Measurements from ENCODE around the gene PSMD2. TPM values are rescaled to one million over a fixed set of nuclear protein-coding genes. Genes with fewer than 3 reads are reported as not detected.

PSMD2 gene
- polyA plus RNA-seq, 1 donor from 2014 or later, result 319 TPM

GRCh38 chr3:184275381-184275701, 23.7 kb upstream of the PSMD2 start:
- H3K27ac ChIP-seq (ENCODE audit: low read length), result no peak overlapping the region
- H3K79me2 ChIP-seq (replicated peaks; ENCODE audit: insufficient read depth, low read length), result no peaks in the 10 kb centered on the region
- H3K4me3 ChIP-seq (ENCODE audit: low read length), result no peak overlapping the region
- H3K9me2 ChIP-seq (ENCODE audit: insufficient read depth, low read length), result no peaks in the 10 kb centered on the region
- H3K36me3 ChIP-seq (ENCODE audit: insufficient read depth, low read length), result no peaks in the 10 kb centered on the region
- no peak overlapping the region for H2AFZ ChIP-seq (ENCODE audit: low read depth, low read length)
- peaks cover 42% of the 10 kb centered on the region for H3K27me3 ChIP-seq (ENCODE audit: insufficient read depth, low read depth, low read length)
- H3K4me2 ChIP-seq (ENCODE audit: low read length), result no peak overlapping the region
- H4K20me1 ChIP-seq (ENCODE audit: insufficient read depth), result no peaks in the 10 kb centered on the region
- no peaks in the 10 kb centered on the region for H3F3A ChIP-seq (ENCODE audit: insufficient read depth, low read length, poor library complexity, severe bottlenecking)
- no peak overlapping the region for H3K9ac ChIP-seq (ENCODE audit: low read length)
- no peaks in the 10 kb centered on the region for H3K9me3 ChIP-seq (ENCODE audit: low read length)
- TF ChIP-seq MXI1 (conservative IDR thresholded peaks at IDR 0.05; ENCODE audit: poor library complexity, severe bottlenecking) (no peak), POLR2AphosphoS5 (IDR thresholded peaks at IDR 0.05) (no peak), TAF1 (IDR thresholded peaks at IDR 0.05; ENCODE audit: low read depth) (no peak), EZH2 (IDR thresholded peaks at IDR 0.05; ENCODE audit: borderline replicate concordance, insufficient read depth, low read length, poor library complexity, severe bottlenecking) (no peak), SMC3 (conservative IDR thresholded peaks at IDR 0.05; ENCODE audit: poor library complexity) (no peak), EP300 (conservative IDR thresholded peaks at IDR 0.05; ENCODE audit: poor library complexity, severe bottlenecking) (no peak), CTCF (IDR thresholded peaks at IDR 0.05; ENCODE audit: poor library complexity, severe bottlenecking) (no peak), RAD21 (conservative IDR thresholded peaks at IDR 0.05) (no peak), REST (IDR thresholded peaks at IDR 0.05; ENCODE audit: borderline replicate concordance) (no peak)

GRCh38 chr3:184275961-184276910, 22.8 kb upstream of the PSMD2 start, which contains the start of gene ECE2:
Gene ECE2 (plus strand): TSS chr3:184276022. CDS start chr3:184276154, 132 bp downstream.
- H3F3A ChIP-seq (ENCODE audit: insufficient read depth, low read length, poor library complexity, severe bottlenecking), result no peaks in the 10 kb centered on the region
- H3K4me2 ChIP-seq (ENCODE audit: low read length), result no peak within 1 kb of the TSS
- H4K20me1 ChIP-seq (ENCODE audit: insufficient read depth), result no peaks in the 10 kb centered on the region
- no peaks in the 10 kb centered on the region for H3K9me2 ChIP-seq (ENCODE audit: insufficient read depth, low read length)
- no peak within 1 kb of the TSS for H2AFZ ChIP-seq (ENCODE audit: low read depth, low read length)
- H3K79me2 ChIP-seq (replicated peaks; ENCODE audit: insufficient read depth, low read length), result no peaks in the 10 kb centered on the region
- H3K27me3 ChIP-seq (ENCODE audit: insufficient read depth, low read depth, low read length), result peaks cover 42% of the 10 kb centered on the region
- TF ChIP-seq EP300 (conservative IDR thresholded peaks at IDR 0.05; ENCODE audit: poor library complexity, severe bottlenecking) (no peak), CTCF (IDR thresholded peaks at IDR 0.05; ENCODE audit: poor library complexity, severe bottlenecking) (no peak), MXI1 (conservative IDR thresholded peaks at IDR 0.05; ENCODE audit: poor library complexity, severe bottlenecking) (no peak), TAF1 (IDR thresholded peaks at IDR 0.05; ENCODE audit: low read depth) (no peak), EZH2 (IDR thresholded peaks at IDR 0.05; ENCODE audit: borderline replicate concordance, insufficient read depth, low read length, poor library complexity, severe bottlenecking) (no peak), REST (IDR thresholded peaks at IDR 0.05; ENCODE audit: borderline replicate concordance) (no peak)
- H3K9ac ChIP-seq (ENCODE audit: low read length), result no peak within 1 kb of the TSS
- H3K27ac ChIP-seq (ENCODE audit: low read length), result no peak within 1 kb of the TSS
- H3K9me3 ChIP-seq (ENCODE audit: low read length), result no peaks in the 10 kb centered on the region
- H3K4me3 ChIP-seq (ENCODE audit: low read length), result no peak within 1 kb of the TSS
- no peaks in the 10 kb centered on the region for H3K36me3 ChIP-seq (ENCODE audit: insufficient read depth, low read length)

All from neural cell (in vitro differentiated cells).